Left lobe of liver (tissue), 2 donors: ENCODE measurements around the gene CIITA. TPM values are rescaled to one million over a fixed set of nuclear protein-coding genes. Genes with fewer than 3 reads are reported as not detected.
"Not testable (repeated sequence)": the region's sequence is repeated elsewhere in the genome, so short reads cannot be mapped to it uniquely, and the experiment has no call there.

Source experiments
- ATAC-seq: fragments of 200-7000 bp; cut with Tn5 transposase; one replicate; pipeline ENCODE4 v1.9.1; 2020; ENCODE audit warnings: mild to moderate bottlenecking, moderate library complexity
- DNase-seq: peaks from one replicate; pipeline ENCODE4 v3.0.0-alpha.2; 2020; ENCODE audit warnings: low spot score
- total RNA-seq: library from RNA; stranded (reverse); gene quantifications from one replicate; pipeline ENCODE4 v1.2.1, GENCODE V29; 2021
- donor health status: DM: no; HTN: no; CAD: no; lungs with moderate emphysema.
- donor health status: DM: no; HTN: yes; CAD: no.

CIITA gene
- total RNA-seq, 1 donor from 2014 or later, result 1.7 TPM

DNA sequence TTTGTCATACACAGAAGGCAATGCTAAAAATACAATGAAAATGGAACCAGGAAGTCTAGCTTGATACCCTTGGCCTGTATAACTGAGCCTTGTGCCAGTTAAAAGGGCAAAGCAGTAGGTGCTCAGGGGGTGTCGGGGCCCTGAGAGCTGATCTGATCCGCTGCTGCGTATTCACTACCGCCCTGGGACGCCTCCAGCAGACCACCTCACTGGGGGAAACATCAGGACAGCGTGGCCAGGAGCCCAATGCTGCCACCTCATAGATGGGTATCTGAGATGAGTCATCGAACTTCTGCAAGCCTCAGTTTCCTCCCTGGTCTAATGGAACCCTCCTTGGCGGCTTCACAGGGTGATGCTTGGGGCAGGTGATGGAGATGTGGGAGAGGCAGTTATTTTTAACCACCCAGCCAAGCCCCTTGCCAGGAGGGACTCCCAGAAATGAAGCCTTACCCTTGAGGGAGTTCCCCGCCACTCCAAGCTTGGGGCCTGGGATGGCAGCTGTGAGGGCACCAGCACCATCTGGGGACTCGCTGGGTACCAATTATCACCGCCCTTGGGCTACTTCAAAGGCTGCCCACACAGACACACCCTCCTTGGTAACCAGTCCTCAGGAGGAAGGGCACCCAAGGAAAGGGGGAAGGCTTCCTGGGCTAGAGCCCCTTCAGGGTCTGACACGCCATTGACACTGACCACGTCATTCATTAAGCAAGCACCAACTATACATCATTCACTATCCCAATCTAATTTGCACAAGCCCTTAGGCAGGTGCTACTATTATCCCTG lies 57.5 kb downstream of the CIITA start:
- no peak for DNase-seq
- no peak for ATAC-seq

DNA sequence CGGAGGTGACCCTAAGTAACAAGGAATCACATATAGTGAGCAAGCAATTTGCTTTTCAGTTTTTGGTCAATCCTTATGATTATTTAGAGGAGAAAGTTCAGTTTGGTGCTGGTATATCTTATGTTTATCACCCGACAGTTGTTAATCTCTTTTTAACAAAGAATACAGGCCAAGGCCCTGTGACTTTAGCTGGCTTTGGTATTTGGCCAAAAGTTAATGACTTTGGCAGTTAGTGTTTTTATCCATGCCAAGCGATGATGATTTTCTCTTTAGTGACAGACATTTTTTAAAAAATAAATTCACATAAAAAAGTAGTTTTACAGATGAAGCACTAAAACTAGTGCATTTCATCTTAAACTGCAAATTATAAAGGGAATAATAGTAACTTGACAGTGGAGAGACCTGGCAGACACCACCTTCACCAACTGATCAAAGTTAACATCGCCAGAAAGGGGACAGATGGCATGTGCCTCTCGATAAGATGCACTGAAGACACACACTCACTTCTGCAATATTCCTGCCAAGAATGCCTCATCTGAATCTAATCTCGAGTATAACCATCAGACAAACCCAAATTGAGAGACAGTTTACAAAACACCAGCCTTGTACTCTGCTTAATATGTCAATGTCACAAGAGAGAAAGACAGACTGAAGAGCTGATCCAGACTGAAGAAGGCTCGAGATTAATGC lies 58.4 kb downstream of the CIITA start:
- ATAC-seq, result no peak
- DNase-seq, result no peak

DNA sequence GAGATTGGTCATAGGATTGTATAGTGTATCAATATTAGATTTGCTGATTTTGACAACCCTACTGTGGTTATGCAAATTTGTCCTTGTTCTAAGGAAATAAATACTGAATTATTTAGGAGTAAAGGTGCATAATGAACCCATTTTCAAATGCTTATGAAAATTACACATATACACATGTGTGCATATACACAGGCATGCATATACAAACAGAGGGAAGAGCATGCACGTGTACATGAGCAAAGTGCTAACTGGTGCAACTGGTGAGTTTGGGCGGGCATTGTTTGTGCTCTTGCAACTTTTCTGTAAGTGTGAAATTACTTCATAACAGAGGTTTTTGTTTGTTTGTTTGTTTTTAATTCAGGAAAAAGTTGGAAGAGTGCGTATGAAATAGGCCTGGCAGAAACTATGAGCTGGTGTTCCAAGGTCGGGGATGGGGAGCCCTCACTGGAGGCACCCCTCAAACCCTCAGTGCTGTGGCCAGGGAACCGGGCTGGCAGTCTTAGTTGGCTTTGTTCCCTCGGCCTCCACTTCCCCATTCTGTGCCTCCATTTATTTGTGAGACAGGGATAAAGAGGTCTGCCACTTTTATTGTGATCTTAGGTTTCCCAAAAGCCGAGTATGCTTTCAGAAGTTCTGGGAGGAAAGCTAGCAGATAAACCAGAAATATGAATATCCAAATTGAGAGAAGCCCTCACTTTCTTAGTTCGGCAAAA lies 59.4 kb downstream of the CIITA start:
- ATAC-seq (no peak), DNase-seq (no peak)

DNA sequence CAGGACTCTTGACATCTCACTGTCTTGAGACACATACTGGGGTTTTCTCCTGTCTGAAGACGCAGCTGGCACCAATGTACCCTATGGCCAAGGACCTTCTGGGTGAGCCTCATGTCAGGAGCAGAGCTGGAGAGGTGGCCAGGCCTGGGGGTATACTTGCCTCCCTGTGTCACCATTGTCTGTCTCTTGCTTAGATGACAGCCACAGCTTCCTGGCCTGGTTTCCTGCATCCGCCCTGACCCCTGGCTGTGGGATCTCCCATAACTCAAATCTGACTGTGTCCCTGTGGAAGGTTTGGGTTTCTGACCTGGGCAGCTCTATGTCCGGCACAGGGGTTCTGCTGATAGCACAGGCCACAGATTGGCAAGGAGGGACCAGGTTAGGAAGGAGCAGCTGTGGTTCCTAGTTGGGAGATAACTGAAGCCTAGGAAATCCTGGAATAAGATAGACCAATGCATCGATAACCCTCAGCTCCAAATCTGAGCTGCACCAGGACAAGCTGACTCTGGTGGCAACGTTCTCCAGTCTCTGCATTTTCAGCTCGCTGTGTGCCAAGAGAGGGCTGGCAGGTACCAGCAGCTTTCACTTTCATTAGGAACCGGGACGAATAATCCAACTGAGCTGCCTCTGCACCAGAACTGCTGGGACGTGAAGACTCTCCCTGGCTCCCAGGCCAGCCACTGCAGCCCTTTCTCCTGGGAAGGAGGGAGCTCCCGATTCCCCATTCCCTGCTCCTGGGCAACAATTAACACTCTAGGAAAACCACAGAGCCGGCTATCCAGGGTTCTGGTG lies 60.3 kb downstream of the CIITA start:
- peak; percentile 48 for ATAC-seq
- peak; percentile 81 for DNase-seq

DNA sequence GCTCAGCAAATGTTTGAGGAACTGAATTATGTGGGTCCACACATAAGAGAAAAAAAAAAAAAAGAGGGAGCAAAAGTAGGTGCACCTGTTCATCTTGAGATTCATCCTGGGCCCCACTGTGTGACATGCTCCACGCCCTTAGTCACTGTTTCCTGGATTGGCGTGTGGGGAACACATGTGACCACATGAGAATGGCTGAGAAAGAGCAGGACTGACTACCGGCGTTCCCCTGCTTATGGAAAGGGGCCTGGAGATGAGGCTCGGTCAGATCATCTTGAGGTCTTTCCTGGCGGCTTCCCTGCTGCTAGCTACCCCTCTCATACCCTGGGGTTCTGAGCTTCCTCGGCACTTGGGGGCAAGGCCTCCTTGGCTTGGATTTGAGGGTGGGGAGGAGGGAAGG lies 61.3 kb downstream of the CIITA start:
- ATAC-seq (no peak), DNase-seq (no peak)

DNA sequence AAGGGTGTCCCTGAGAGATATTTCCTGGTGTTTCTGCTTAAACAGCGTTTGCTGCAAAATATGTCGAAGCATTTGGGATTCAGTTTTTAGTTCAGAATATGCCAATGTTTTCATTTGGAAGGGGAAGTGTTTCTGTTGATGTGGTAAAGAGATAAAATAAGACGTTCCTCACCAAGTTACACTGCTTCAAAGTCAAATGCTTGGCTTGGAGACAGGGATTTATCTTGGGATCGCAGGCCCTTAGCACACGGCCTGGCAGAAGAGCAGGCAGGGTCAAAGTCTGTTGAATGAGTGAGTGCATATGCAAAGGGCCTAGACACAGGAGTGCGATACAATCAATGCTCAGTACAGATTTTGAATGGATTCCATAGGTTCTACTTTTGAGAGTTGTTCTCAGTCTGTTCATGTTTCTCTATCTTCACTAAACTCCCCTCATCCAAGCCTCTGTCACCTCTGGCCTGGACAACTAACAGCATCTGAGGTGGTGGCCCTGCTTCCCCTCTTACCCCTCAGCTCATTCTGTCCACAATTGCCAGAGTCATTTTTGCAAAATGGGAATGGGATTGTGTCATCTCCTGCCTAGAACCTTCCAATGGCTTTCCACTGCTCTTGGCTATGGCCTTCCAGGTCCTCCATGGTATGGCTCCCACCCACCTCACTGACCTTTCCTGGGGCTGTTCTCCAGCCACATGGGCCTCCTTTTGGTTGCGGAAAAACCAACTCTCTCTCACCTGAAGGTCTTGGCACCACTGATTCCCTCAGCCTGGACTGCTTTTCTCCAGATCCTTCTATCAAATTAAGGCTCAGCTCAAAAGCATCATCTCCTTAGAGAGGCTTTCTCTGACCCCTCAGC lies 62.0 kb downstream of the CIITA start:
- peak; percentile 67 for DNase-seq
- peak; percentile 33 for ATAC-seq

DNA sequence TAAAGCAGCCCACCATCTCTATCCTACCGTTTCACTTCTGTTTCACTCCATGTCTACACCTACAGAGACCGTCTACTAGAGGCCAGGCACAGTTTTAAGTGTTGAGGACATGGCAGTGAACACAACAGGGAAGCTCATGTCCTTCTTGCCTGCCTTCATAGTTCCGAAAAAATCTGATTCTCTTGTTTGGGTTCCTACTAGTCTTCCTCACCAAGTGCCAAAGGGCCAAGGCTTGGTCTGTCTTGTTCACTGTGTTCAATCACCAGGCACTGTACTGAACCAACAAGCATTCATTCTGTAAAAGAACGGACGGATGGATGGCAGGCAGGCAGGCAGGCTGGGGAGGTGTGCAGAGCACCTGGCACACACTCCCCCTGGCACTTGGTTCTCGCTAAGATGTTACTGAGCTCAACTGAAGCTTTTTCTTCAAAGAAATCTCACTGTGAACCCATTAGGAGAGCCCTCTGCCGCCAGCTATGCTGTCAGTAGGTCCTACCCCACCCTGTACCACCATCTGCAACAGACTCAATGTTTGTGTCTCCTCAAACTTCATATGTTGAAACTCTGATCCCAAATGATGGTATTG lies 62.7 kb downstream of the CIITA start:
- no peak for ATAC-seq
- DNase-seq, result no peak

DNA sequence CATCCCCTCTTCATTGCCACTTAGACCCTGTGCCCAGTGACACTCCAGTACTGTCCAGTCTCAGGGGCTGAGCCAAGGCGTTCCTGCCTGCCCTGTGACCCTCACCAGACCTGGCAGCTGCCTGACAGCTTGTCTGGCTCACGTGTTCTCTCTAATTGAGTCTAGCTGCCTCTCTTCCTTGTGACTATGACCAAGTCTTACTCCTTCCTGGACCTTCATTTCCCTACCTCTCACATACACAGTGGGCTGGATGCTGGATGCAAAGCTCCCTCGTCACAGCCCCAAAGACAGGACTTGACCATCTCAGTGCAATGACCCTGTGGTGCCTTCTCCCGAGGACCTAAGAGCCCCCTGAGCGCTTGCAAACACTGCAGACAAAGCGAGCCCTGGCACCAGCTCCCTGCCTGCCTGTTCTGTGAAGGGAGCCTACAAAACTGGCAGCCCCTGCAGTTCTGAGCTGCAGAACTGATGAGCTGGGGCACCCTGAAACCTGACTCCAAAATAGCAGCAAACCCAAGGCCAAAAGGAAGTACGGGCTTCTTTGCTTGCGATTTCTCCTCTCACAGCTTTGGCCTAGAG lies 63.6 kb downstream of the CIITA start:
- peak; percentile 8 for ATAC-seq
- peak; percentile 69 for DNase-seq

DNA sequence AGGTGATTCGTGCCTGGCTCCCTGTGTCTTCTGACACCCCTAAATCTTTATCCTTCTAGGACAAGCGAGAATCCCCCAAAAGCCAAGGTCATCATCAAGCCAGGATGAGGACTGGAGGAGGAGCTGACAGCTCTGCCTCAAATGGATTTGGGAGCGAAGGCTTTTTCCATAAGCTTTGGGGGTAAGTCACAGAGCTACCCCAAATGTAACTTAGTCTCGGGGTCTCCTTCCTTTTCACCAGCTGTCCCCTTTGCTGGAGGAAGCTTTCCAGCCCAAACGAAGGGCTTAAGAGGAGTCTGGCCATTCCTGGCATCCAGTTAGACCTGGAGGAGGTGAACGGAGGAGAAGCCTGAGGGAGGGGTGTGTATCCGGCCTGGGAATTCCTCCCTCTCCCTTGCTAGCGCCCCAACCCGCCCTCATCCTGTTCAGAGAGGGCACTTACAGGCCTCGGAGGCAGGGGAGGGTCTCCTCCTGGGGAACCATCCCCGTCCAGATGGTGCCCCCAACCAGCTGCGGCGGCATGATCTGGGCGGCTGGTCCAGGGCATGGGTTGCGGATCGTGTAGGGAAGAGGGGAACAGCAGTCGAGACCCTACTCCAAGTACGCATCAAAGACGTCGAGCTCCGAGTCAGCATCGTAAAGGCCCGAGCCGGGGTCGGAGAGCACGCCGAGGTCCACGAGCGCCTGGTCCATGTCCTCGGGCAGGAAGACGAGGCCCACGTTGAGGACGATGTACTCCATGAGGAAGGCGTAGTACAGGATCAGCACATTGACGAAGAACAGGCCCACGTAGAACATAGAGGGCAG lies 64.3 kb downstream of the CIITA start:
- ATAC-seq, result no peak
- DNase-seq, result no peak

DNA sequence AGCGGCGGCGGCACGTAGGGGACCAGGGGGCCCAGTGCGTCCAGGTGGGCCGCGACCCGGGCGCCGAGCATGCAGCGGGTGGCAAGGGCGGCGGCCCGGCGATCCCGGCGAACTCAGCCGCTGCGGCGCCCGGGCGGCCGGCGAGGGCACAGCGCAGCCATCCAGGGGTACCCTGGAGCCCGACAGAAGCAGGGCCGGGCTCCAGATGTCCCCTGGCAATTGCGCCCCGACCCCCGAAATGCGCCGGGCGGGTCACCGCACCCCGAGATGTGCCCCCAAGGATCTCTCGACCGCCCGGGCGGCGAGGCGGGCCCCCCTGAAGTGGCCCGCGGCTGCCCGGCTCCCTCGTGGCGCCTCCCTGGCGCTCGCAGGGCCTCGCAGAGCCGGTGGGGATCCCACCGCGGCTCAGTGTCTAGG lies 64.9 kb downstream of the CIITA start:
- ATAC-seq, DNase-seq: not testable (repeated sequence)

DNA sequence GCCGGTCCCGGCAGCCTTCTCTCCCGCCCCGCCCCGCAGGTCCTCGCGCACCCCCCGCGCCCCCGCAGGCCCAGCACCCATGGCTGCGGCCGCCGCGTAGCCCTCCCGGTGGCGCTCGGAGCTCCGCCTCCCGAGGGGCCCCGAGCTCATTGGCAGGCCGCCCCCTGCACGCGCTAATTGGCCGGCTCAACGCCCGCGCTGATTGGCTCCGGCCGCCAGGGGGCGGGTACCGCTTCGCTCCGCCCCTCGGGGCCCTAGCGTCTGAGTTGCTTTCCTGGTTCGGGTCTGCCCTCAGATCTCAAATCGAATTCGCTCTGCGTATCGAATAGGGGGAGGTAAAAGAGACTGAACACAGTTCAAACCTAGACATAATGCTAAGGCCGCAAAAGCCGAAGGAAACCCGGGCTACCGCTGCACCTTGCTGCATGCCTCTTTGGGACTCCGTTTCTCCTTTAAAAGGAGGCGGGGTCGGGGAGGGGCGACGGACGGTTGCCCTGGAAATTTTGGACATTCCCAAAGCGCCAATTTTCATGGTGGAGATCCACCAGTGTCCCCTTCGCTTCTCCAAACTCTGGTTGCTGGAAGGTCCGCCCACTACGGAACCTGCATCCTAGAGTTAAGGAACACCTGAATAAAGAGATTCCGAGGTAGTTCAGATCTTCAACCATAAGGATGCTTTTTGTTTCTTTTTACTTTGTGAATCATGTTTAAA lies 65.5 kb downstream of the CIITA start, which contains the start of gene DEXI:
TSS of gene DEXI (minus strand) at position 117 of the 712 bp plus-strand sequence. CDS start 463 bp downstream, outside the sequence.
- ATAC-seq (peak; percentile 69), DNase-seq (peak; percentile 98)

DNA sequence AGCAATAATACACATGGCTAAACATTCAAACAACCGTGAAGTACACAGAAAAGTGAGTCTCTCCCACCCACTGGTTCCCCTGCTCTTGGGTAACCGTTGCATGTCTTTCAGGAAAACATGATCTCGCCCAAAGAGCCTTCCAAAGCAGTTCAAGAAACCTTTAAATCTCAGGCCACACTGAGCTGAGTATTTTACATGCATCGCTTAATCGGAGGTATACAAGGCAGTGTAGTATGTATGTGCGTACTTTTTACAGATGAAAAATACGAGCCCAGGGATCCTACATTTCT lies 66.0 kb downstream of the CIITA start:
- DNase-seq (no peak), ATAC-seq (no peak)

DNA sequence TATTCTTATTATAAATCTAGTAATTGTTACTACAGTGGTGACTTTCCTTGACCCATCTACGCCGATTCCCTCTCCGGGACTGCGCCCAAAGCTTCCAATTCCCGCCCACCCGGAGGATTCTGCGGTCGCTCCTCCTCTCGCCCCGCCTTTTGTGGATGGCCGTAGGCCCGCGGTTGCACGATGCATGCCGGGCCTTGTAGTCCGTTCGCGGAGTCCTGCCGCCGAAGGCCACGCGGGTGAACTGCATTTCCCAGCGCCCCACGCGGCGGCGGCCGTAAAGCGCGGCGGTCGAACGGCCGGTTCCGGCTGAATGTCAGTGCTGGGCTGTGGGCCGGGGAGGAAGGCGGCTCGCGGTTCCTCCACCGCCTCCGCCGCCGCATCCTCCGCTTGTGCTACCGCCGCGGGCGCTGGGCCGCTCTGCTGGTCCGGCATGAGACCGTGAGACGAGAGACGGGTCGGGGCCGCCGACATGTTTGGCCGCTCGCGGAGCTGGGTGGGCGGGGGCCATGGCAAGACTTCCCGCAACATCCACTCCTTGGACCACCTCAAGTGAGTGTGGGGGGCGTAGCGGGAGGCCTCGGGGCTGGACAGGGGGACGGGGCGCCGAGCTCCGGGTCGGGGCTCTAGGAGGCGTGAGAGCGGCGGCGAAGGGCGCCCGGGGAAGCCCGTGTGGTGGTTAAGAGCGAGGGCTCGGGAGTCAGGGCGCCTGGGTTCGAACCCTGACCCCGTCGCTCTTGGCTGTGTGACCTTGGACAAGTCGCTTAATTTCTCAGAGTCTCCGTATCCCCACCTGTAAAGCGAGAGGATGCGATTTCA lies 67.5 kb downstream of the CIITA start, which contains the start of gene CLEC16A:
TSS of gene CLEC16A (plus strand) at position 316 of the 816 bp plus-strand sequence. CDS start at position 470, 154 bp downstream.
- DNase-seq, result peak; percentile 99
- peak; percentile 73 for ATAC-seq

DNA sequence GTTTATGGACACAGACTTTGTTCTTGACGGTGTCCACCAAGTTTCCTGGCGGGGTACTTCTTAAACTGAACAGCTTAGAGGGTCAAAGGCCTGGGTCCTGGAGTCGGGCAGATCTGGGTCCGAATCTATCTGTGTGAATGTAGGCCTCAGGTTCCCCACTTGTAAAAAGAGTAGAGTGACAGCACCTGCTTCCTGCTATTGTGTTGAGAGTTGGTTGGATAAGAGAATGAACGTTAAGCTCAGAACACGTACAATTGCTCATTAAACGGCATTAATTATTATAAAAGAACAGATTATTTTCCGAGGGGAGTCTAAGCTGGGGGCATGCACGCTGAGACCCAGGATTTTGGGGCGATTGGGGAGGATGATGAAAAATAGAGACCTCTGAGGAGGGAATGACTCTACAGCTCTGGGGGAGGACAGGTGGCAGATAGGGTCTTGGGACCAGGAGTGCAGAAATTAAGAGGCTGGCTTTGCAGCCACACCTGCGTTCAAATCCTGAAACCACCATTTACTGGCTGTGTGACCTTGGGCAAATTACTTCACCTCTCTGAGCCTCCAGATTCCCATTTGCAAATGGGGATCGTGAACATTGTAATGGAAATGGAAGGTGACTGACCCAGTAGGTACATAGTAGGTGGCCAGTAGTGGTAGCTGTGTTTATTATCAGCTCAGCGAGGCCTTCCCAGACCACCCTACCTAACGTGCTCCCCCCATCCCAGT lies 68.2 kb downstream of the CIITA start:
- DNase-seq (no peak), ATAC-seq (no peak)

DNA sequence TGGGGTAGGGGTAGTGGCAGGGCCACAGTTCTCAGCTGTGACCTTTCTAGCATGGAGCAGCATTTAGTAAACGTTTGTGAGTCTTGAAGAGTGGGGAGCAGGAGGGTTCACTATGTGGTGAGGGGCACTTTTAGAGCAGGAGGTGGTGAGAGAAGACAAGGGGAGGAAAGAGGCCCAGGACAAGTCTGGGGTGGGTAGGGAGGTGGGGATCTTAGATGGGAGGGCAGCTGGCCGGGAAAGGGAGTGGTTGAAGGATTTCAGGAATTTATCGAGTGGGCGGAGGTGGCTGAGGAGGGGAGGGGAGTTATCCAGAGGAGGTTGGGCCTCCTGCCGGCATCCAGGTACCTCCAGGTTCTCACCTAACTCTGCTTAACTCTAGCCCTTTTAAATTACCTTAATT lies 69.3 kb downstream of the CIITA start:
- ATAC-seq, result no peak
- DNase-seq, result no peak

DNA sequence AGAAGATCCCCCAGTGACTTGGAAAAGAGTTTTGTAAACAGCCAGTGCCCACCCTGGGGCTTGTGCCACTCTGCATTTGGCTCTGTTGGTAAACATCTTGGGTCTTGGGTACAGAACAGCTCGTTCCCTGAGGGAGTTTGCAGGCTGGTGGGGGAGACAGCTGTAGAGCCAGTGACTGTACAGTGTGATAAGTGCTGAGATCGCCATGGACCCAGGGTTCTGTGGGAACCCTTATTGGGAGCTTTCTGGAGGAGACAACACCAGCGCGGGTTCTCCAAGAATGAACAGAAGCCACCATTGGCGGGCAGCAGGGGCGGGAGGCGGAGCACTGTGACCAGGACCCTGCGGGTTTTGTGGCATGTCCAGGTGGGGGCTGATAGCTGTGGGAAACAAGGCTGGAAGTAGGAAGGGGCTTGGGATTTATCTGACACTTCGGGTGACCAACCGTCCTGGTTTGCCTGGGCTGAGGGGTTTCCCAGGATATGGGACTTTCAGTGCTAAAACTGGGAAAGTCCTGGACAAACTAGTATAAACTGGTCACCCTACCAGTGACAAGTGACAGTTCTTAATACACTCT lies 70.3 kb downstream of the CIITA start:
- ATAC-seq, result no peak
- no peak for DNase-seq
